Ishikawa (cell line): ENCODE results near the gene PRPF40A.

ENCODE experiments used
- CEBPB ChIP-seq: IDR thresholded peaks from 2 replicates; pipeline ENCODE4 v1.6.1; 2012
- CREB1 ChIP-seq: IDR thresholded peaks from 2 replicates; pipeline ENCODE4 v1.6.1; 2012; ENCODE audit warnings: low read depth
- EGR1 ChIP-seq: IDR thresholded peaks from 2 replicates; pipeline ENCODE4 v1.6.1; 2012
- EP300 ChIP-seq: IDR thresholded peaks from 2 replicates; pipeline ENCODE4 v1.6.1; 2012; ENCODE audit warnings: borderline replicate concordance
- FOXM1 ChIP-seq: IDR thresholded peaks from 2 replicates; pipeline ENCODE4 v1.6.1; 2012; ENCODE audit warnings: low read depth, borderline replicate concordance
- NFIC ChIP-seq: IDR thresholded peaks from 2 replicates; pipeline ENCODE4 v1.6.1; 2012
- RAD21 ChIP-seq: IDR thresholded peaks from 2 replicates; pipeline ENCODE4 v1.6.1; 2012; ENCODE audit warnings: low read depth
- TAF1 ChIP-seq: IDR thresholded peaks from 2 replicates; pipeline ENCODE4 v1.6.1; 2012; ENCODE audit warnings: low read depth, mild to moderate bottlenecking
- TCF12 ChIP-seq: IDR thresholded peaks from 2 replicates; pipeline ENCODE4 v1.6.1; 2012; ENCODE audit warnings: low read depth
- TEAD4 ChIP-seq: IDR thresholded peaks from 2 replicates; pipeline ENCODE4 v1.6.1; 2012
- USF1 ChIP-seq: IDR thresholded peaks from 2 replicates; pipeline ENCODE4 v1.6.1; 2012
- YY1 ChIP-seq: IDR thresholded peaks from 2 replicates; pipeline ENCODE4 v1.6.1; 2012; ENCODE audit warnings: low read depth
- ZBTB7A ChIP-seq: IDR thresholded peaks from 2 replicates; pipeline ENCODE4 v1.6.1; 2012; ENCODE audit warnings: low read depth
- TF ChIP-seq, protein P1 (sequence below): IDR thresholded peaks from 2 replicates; pipeline ENCODE4 v1.6.1; 2012
- TF ChIP-seq, protein P2 (sequence below): IDR thresholded peaks from 2 replicates; pipeline ENCODE4 v1.6.1; 2012; ENCODE audit warnings: low read depth, mild to moderate bottlenecking

The PRPF40A gene

DNA sequence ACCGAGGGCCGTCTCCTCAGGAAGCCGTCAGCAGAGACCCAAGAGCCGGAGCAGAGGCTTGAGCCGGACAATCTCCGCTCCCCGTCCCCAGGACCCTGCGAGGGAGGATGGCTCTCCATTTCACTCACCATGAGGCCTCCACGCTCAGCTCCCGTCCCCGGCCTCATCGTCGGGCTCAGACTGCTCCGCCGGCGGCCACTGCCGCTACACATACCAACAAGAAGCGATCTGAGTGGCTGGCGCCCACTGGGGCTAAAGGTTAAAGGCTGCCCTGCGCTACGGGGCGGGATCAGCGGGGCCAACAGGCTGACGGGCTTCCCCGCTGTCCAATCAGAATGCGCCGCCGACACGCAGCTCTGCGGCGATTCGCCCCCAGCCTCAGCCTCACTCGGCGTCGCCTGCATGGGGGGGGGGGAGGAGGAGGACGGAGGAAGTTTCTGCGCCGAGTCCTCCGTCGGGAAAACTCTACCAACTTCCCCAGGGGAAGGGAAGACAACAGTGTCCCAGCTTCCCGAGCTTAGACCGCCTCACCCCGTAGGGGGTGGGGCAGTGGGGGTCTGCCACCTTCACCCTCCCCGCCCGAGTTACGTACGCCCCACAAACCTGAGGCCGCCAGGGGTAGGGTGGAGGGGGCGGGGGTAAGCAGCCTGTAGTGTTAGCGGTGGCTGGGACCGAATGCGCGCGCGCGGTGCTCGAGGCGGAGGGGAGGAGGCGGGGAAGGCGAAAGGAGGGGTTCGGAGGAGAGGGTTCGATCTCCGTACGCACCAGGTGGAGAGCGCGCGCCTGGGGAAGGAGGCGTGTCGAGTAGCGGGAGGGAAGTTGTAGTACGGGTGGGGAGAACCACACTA lies at the start of gene PRPF40A:
Gene PRPF40A (minus strand): TSS at position 234 of the 848 bp plus-strand sequence. CDS start 22 bp downstream, at position 212.
- TF ChIP-seq USF1 (no peak), EGR1 (peak; percentile 65), NFIC (no peak; the same call in 1 of the 2 replicates), YY1 (peak; percentile 77), CREB1 (peak; percentile 86), FOXM1 (no peak), ZBTB7A (no peak), TAF1 (peak; percentile 86), CEBPB (no peak), TCF12 (peak; percentile 70; the same call in 1 of the 2 replicates), RAD21 (no peak), EP300 (0 out of 2 replicates have a peak, but pooled peaks have one; percentile 8), TEAD4 (no peak)
- TF ChIP-seq, protein P1, sequence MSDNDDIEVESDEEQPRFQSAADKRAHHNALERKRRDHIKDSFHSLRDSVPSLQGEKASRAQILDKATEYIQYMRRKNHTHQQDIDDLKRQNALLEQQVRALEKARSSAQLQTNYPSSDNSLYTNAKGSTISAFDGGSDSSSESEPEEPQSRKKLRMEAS, result peak; percentile 69
- TF ChIP-seq, protein P2, sequence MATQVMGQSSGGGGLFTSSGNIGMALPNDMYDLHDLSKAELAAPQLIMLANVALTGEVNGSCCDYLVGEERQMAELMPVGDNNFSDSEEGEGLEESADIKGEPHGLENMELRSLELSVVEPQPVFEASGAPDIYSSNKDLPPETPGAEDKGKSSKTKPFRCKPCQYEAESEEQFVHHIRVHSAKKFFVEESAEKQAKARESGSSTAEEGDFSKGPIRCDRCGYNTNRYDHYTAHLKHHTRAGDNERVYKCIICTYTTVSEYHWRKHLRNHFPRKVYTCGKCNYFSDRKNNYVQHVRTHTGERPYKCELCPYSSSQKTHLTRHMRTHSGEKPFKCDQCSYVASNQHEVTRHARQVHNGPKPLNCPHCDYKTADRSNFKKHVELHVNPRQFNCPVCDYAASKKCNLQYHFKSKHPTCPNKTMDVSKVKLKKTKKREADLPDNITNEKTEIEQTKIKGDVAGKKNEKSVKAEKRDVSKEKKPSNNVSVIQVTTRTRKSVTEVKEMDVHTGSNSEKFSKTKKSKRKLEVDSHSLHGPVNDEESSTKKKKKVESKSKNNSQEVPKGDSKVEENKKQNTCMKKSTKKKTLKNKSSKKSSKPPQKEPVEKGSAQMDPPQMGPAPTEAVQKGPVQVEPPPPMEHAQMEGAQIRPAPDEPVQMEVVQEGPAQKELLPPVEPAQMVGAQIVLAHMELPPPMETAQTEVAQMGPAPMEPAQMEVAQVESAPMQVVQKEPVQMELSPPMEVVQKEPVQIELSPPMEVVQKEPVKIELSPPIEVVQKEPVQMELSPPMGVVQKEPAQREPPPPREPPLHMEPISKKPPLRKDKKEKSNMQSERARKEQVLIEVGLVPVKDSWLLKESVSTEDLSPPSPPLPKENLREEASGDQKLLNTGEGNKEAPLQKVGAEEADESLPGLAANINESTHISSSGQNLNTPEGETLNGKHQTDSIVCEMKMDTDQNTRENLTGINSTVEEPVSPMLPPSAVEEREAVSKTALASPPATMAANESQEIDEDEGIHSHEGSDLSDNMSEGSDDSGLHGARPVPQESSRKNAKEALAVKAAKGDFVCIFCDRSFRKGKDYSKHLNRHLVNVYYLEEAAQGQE, result 0 out of 2 replicates have a peak, but pooled peaks have one; percentile 6

- TF ChIP-seq TCF12 (no peak), NFIC (no peak)
Observed at GRCh38 chr2:152766928-152767327, 49.7 kb upstream of the PRPF40A start.

GRCh38 chr2:152763651-152764050 lies 46.4 kb upstream of the PRPF40A start:
- TF ChIP-seq EGR1 (no peak), TAF1 (no peak), YY1 (no peak)

DNA sequence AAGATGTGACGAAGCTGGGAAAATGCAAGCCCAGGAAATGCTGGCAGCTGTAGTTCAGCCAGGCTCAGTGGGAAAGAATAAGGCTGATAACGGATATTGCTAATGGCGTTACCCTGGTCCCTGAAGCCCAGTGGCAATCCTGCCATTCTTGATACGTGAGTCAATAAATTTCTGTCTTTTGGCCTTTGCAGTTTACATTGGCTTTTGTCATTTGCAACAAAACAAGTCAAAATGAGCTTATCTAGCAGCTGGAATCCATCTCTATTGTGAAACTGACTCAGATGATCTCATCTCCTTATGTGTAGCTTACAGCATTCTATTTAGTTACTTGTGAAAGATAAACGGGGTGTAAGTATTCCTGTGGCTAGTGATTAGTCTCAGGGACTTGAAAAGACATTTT lies 44.9 kb upstream of the PRPF40A start:
- TF ChIP-seq, protein P2, result no peak
- TF ChIP-seq YY1 (no peak), RAD21 (no peak), CREB1 (no peak), FOXM1 (no peak), TCF12 (no peak), EGR1 (no peak), TAF1 (no peak), USF1 (no peak), NFIC (no peak), EP300 (no peak)
- TF ChIP-seq, protein P1, result no peak

DNA sequence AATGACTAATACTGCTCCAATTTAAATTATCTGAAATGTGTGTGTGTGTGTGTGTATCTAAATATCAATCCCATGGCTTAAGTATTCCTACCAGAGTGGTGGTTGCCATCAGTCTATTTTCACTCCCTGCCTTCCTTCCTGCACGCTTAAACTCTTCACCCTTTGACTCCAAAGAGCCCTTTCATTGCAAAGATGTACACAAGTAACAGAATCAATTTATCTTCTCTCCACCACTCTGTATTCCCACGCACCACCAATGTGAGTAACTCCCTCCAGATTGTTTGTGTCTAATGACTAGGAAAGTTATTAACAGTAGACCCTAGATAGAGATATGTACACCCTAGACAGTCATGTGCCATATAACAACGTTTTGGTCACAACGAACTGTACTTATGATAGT lies 44.0 kb upstream of the PRPF40A start:
- TF ChIP-seq ZBTB7A (no peak), TEAD4 (no peak), CEBPB (no peak), FOXM1 (no peak), YY1 (no peak), NFIC (no peak)

- TF ChIP-seq ZBTB7A, result no peak
- TF ChIP-seq FOXM1, result no peak
- TF ChIP-seq CEBPB, result no peak
- TF ChIP-seq EGR1, result no peak
- no peak for TF ChIP-seq YY1
- no peak for TF ChIP-seq TCF12
- TF ChIP-seq, protein P1, result no peak
- TF ChIP-seq NFIC, result no peak
- no peak for TF ChIP-seq USF1
- no peak for TF ChIP-seq TAF1
- TF ChIP-seq RAD21, result no peak
Observed at GRCh38 chr2:152759290-152760072, 42.2 kb upstream of the PRPF40A start.
